ENCODE data around the gene BBX. TPM values are rescaled to one million over a fixed set of nuclear protein-coding genes. Genes with fewer than 3 reads are reported as not detected.

BBX gene
- total and polyA plus RNA-seq, 2 of the 13 experiments (the other 11 are each of a cell fraction or from before 2014, with no cell fraction given): 13.7 to 23.2 TPM

DNA sequence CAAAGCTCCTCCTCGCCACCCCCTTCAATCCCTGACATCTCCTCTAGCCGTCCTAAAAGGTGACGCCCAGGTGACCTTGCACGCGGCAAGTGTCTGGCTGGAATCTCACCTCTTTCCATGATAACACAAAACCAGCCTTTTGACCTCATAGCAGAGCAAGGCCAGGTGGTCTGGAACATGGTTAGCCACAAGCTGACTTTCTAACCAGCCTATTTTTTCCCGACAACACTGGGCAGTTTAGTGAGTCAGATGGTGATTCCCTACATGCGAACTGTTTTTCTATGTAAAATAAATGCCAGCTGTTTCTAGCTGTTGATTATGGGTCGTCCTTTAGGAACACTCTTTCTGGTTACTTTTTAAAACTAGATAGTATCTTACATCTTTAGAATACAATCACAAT is 325.0 kb downstream of the BBX start:
- ChIA-PET CTCF (ENCODE audit: low intra/inter-chr PET ratio, low total read pairs) (interaction anchor here (1.5 kb wide), 1 partner anchor 80 kb away, joined by 5 read pairs; no protein-coding TSS in a partner anchor), POLR2A (no interaction called here)
- in situ Hi-C loops (cut with HindIII; ENCODE audit: extremely low pct_ligation_motif_present, low pct_unique_long_range_greater_than_20kb): loop anchor here (10.0 to 25.0 kb wide), 3 partner anchors 93 to 610 kb away; no protein-coding TSS in a partner anchor
- no peak for FAIRE-seq
- peaks cover 0 to 15% of the 10 kb centered on the region in 2 experiments; a peak in 2 of 5 replicates for H3K27me3 ChIP-seq (ENCODE audit: control insufficient read depth in 1 of 2, insufficient read depth in 2 of 2, low read length in 2 of 2)
- H3K4me2 ChIP-seq (ENCODE audit: low read depth, low read length): no peak overlapping the region
- H4K20me1 ChIP-seq (ENCODE audit: insufficient read depth, low read length): no peaks in the 10 kb centered on the region
- no peak overlapping the region for H2AFZ ChIP-seq (ENCODE audit: low read length)
- H3K9ac ChIP-seq (ENCODE audit: insufficient read depth, low read depth, low read length): no peak overlapping the region
- H3K4me3 ChIP-seq (replicated peaks in 1 of 3; ENCODE audit: insufficient read depth in 1 of 3, low read depth in 2 of 3, low read length in 3 of 3): no peak overlapping the region
- H3K79me2 ChIP-seq (ENCODE audit: insufficient read depth, low read length): no peaks in the 10 kb centered on the region
- H3K27ac ChIP-seq (ENCODE audit: extremely low read length, insufficient read depth, low read length): no peak overlapping the region
- no TSS peak for BruUV-seq (replicated peaks)
- no peak for TF ChIP-seq SOX5 (CRISPR knock-in tag; IDR thresholded peaks at IDR 0.05; ENCODE audit: borderline replicate concordance)
- TF ChIP-seq, protein P1, sequence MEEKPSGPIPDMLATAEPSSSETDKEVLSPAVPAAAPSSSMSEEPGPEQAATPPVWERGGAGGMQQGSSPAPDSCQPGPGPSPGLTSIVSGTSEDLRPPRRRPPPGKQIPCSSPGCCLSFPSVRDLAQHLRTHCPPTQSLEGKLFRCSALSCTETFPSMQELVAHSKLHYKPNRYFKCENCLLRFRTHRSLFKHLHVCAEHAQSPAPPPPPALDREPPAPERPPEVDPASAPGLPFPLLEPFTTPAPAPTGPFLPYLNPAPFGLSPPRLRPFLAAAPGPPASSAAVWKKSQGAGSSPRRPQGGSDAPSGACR (CRISPR knock-in tag; IDR thresholded peaks at IDR 0.05): no peak
- TF ChIP-seq, protein P2, sequence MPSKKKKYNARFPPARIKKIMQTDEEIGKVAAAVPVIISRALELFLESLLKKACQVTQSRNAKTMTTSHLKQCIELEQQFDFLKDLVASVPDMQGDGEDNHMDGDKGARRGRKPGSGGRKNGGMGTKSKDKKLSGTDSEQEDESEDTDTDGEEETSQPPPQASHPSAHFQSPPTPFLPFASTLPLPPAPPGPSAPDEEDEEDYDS (CRISPR knock-in tag; IDR thresholded peaks at IDR 0.05): no peak
- no peak for TF ChIP-seq HCFC1 (IDR thresholded peaks at IDR 0.05; ENCODE audit: low read depth, low read length)
- TF ChIP-seq, protein P3, sequence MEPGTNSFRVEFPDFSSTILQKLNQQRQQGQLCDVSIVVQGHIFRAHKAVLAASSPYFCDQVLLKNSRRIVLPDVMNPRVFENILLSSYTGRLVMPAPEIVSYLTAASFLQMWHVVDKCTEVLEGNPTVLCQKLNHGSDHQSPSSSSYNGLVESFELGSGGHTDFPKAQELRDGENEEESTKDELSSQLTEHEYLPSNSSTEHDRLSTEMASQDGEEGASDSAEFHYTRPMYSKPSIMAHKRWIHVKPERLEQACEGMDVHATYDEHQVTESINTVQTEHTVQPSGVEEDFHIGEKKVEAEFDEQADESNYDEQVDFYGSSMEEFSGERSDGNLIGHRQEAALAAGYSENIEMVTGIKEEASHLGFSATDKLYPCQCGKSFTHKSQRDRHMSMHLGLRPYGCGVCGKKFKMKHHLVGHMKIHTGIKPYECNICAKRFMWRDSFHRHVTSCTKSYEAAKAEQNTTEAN (CRISPR knock-in tag; conservative IDR thresholded peaks at IDR 0.05): no peak
- TF ChIP-seq ZMYM3 (CRISPR knock-in tag; IDR thresholded peaks at IDR 0.05): no peak
- TF ChIP-seq ZFP90 (CRISPR knock-in tag; IDR thresholded peaks at IDR 0.05; ENCODE audit: borderline replicate concordance): no peak
- no peak for TF ChIP-seq HOXA7 (CRISPR knock-in tag; IDR thresholded peaks at IDR 0.05)
- TF ChIP-seq, protein P4, sequence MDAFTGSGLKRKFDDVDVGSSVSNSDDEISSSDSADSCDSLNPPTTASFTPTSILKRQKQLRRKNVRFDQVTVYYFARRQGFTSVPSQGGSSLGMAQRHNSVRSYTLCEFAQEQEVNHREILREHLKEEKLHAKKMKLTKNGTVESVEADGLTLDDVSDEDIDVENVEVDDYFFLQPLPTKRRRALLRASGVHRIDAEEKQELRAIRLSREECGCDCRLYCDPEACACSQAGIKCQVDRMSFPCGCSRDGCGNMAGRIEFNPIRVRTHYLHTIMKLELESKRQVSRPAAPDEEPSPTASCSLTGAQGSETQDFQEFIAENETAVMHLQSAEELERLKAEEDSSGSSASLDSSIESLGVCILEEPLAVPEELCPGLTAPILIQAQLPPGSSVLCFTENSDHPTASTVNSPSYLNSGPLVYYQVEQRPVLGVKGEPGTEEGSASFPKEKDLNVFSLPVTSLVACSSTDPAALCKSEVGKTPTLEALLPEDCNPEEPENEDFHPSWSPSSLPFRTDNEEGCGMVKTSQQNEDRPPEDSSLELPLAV (CRISPR knock-in tag; conservative IDR thresholded peaks at IDR 0.05; ENCODE audit: low read depth): no peak
- no peak for TF ChIP-seq MAZ (IDR thresholded peaks at IDR 0.05; ENCODE audit: borderline replicate concordance, low read depth, low read length)
- no peak for TF ChIP-seq MAZ (CRISPR knock-in tag; IDR thresholded peaks at IDR 0.05; ENCODE audit: low read depth)
- TF ChIP-seq ZFP41 (CRISPR knock-in tag; IDR thresholded peaks at IDR 0.05; ENCODE audit: borderline replicate concordance): no peak
- no peak for TF ChIP-seq MTA3 (CRISPR knock-in tag; IDR thresholded peaks at IDR 0.05)
- TF ChIP-seq, protein P5, sequence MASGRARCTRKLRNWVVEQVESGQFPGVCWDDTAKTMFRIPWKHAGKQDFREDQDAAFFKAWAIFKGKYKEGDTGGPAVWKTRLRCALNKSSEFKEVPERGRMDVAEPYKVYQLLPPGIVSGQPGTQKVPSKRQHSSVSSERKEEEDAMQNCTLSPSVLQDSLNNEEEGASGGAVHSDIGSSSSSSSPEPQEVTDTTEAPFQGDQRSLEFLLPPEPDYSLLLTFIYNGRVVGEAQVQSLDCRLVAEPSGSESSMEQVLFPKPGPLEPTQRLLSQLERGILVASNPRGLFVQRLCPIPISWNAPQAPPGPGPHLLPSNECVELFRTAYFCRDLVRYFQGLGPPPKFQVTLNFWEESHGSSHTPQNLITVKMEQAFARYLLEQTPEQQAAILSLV (CRISPR knock-in tag; IDR thresholded peaks at IDR 0.05; ENCODE audit: borderline replicate concordance): no peak
- TF ChIP-seq ZNF737 (CRISPR knock-in tag; IDR thresholded peaks at IDR 0.05; ENCODE audit: borderline replicate concordance): no peak
- TF ChIP-seq, protein P6, sequence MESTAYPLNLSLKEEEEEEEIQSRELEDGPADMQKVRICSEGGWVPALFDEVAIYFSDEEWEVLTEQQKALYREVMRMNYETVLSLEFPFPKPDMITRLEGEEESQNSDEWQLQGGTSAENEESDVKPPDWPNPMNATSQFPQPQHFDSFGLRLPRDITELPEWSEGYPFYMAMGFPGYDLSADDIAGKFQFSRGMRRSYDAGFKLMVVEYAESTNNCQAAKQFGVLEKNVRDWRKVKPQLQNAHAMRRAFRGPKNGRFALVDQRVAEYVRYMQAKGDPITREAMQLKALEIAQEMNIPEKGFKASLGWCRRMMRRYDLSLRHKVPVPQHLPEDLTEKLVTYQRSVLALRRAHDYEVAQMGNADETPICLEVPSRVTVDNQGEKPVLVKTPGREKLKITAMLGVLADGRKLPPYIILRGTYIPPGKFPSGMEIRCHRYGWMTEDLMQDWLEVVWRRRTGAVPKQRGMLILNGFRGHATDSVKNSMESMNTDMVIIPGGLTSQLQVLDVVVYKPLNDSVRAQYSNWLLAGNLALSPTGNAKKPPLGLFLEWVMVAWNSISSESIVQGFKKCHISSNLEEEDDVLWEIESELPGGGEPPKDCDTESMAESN (CRISPR knock-in tag; conservative IDR thresholded peaks at IDR 0.05): no peak
- no peak for TF ChIP-seq NFKBIZ (CRISPR knock-in tag; IDR thresholded peaks at IDR 0.05)
- no peak for TF ChIP-seq ZNF878 (CRISPR knock-in tag; IDR thresholded peaks at IDR 0.05)
- no peak for ATAC-seq
- H3K4me1 ChIP-seq (ENCODE audit: insufficient read depth, low read length): peaks cover 35% of the 10 kb centered on the region
- no peak for DNase-seq (ENCODE audit: low spot score)
- intact Hi-C loops (cut with micrococcal nuclease; ENCODE audit: unreplicated experiment): loop anchor here (2.0 kb wide), 1 partner anchor 611 kb away; no protein-coding TSS in a partner anchor
- H3K9me3 ChIP-seq (ENCODE audit: low read length): peaks cover 7% of the 10 kb centered on the region; the same call in 1 of the 2 replicates
- H3K36me3 ChIP-seq (replicated peaks in 1 of 2; ENCODE audit: control insufficient read depth in 1 of 2, insufficient read depth in 2 of 2, low read length in 2 of 2): no peaks in the 10 kb centered on the region
- WGBS (ENCODE audit: low lambda C conversion rate): 43% methylated on average over 8 of the region's 8 CpGs
